DMS153 treated with DMSO at 0.1 percent for 48 hours (cell line): Measurements from ENCODE around the gene FCAMR.

Experiments used
- DNase-seq: peaks from one replicate; lab custom pipeline; 2025; ENCODE audit not compliant: unreplicated experiment; lab: John Stamatoyannopoulos, UW

The FCAMR gene

DNA sequence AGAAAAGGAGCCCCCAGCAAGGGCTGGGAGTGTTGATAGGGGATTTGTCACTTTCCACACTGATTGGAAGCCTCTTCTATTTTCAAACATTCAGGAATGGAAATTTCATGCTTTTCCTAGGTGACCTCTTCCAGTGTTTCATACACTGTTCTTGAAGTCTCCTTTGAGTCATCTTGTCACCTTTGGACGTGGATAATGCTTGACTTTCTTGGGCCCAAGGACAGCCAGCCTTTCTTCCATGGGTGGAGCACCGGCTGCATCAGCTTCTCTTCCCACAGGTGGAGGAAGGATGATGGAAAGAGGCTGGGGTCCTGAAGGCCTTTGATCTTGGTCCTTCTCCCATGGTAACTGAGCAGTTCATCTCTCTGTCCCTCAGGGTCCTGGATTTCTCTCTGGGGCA is 12.1 kb downstream of the FCAMR start:
- DNase-seq = no peak

DNA sequence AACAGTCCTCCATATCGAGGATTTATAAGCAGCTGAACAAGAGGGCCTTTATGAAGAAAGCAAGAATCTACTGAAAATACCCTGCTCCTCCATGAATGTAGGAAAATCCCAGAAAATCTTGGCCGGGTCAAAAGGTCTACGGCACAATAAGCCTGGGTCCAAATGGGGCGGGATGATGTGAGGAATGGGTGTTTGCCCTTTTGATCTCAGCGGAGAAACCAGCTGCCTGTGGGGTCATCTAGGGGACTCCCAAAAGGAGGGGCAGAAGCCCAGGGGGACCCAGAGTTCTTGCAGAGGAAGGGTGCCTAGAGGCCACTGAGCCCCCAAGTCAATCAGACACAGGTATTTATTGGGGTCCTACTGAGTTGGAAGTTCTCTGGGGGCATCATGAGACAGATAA is 12.6 kb downstream of the FCAMR start:
- no peak for DNase-seq

DNA sequence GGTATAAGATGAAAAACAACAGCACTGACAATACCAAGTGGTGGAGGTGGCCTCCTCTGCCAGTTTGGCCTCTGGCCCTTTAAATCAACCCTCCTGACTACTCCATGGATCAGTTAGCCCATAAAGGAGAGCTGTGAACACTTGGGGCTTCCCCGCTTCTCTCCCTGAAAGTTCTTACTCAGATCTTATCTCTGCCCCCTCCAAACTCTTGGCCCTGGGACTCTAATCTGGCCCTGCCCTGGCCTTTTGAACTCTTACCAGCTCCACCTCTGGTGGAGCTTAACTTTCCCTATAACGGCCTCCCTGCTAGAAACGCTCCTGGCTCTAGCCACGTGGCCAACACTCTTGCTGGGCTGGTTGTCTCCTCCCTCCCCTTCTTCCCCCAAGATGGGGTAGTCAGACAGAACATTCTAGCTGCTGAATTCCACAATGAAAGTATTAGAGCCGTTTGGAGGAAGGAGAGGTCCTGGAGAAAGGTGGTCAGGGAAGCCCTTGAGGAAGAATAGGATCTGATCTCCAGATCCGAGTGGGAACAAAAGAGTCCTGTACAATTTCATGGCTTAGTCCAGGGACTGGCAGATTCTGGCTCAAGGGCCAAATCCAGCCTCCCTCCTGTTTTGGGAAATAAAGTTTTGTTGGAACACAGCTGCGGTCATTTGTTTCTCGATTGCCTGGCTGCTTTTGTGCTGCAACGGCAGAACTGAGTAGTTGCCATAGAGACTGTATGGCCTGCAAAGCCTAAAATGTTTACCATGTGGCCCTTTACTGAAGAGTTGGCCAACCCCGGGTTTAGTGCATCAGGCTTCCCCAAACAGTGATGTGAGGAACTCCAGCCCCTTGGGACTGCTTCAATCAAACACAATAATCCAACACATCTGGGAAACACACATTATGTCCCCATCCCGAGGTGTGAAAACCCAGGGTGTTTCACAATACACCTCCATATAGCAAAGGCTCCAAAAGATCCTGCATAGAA is 14.5 kb downstream of the FCAMR start:
- peak; percentile 29 for DNase-seq

DNA sequence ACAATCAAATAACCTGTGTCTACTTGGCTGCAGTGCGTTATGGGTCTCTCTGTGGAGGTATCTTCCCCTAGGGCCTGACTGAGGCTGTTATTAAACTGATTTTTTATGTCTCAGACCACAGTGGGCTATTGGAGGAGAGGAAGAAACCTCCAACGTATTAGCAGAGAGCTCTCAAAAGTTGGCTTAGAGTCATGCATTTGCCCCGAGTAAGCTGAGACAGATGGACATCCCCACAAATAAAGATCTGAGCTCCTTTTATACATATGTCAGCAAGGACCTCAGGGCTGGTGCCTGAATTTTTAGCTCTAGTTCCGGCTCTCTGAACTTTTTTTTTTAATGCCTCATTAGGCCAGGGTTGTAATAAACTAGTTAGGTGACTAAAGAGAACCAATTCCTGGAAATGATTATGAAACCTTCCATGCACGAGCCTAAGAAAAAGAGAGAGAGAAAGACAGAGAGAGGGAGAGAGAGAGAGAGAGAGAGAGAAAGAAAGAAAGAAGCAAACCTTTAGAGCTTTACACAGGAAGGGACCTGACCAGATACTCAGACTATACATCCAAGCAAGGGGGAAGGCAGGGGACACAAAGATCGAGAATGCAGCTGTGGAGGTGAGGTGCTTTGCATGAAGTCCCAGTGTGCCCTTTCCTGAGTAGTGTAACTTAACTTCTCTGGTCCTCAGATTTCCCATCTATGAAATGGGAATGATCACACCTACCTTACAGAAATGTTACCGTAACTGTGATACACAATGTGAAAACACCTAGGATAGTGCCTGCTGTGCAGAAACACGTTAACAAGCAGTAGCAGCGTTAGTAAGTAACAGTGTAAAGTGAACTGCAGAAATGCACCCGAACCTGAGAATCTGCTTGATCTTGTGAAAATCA is 15.6 kb downstream of the FCAMR start:
- no peak for DNase-seq

DNA sequence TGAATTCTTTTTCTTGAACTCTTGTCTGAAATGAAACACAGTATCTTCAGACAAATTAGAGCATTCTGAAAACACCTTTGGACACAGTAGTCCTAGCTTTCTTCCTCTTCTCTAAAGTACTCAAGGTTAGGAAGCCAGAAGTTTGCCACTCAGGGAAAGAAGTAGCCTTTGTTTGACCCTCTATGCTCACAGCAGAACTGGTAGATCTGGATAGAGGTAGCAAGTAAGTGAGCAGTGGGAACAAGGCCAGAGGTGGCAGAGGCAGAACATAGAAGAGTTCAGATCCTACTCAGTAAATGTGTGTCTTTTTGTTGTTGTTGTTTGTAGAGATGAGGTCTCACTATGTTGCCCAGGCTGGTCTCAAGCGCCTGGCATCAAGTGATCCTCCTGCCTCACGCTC is 16.6 kb downstream of the FCAMR start:
- no peak for DNase-seq

DNA sequence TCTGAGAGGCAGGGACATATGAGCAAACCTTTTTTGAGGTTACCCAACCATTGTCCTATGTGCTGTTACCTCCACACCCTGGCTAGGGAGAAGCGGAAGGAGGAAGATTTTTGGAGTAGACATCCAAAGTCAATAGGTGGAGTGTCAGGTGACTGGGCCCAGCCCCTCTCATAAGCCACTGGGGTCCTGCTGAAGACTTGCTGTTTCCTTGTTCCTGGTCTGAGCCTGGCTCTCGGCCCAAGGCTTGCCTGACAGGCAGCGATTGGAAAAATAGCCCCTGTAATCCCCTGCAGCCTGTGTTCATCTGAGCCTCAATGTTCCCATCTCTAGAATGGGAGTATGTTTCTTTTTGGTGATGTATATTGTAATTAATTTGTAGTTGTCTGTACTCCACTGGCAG is 17.1 kb downstream of the FCAMR start:
- DNase-seq = no peak

DNA sequence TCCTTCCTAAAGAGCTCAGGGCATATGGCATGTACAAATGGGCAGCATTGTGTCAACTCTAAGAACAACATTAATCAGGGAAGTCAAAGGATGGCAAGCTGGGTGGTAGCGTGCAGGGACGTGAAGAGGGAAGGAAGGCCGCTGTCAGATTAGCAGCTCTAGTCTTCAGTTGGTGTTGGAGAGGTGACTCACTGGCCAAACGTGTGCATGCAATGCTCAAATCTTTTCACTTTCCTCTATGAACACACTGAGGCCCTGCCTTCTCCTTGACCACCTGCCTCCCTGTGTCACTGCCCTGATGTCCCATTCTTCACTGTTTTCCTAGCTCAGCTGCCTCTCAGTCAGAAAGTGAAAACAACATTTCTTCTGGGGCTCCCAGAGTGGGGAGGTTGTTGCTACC is 18.1 kb downstream of the FCAMR start:
- no peak for DNase-seq

DNA sequence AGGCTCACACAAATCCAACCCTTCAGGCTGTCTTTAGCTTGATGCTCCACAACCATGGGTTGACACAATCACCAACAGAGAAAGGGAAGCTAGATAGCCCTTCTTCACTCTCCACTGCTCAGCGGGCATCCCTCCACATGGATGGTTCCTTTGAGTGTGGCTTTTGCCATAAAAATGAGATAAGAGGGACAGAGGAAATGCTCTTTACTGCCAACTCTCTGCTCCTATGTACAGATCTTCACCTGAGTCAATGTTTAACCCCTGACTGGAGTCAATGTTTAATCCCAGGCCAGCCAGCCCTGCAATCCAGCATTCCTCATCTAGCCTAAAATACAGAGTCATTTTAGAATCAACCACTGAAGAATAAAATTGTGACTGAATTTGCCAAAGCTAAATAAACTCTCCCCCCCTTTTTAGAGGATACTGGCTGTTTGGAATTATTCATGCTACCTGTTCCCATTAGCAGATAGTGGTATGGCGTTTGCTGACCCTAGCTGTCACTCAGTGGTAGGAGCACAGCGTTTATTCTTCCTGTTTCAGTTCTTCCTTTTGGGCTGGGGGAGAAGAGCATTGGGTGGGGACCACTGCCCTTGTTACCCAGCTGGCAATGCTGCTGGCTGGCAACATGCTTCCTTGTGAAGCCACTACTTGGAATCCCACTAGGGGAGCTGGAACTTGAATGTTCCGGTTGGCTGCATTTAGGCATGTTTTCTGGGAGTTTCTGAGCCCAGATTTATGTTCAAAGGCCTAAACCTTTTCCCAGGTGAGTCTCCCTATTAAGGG is 18.8 kb downstream of the FCAMR start:
- DNase-seq = no peak

DNA sequence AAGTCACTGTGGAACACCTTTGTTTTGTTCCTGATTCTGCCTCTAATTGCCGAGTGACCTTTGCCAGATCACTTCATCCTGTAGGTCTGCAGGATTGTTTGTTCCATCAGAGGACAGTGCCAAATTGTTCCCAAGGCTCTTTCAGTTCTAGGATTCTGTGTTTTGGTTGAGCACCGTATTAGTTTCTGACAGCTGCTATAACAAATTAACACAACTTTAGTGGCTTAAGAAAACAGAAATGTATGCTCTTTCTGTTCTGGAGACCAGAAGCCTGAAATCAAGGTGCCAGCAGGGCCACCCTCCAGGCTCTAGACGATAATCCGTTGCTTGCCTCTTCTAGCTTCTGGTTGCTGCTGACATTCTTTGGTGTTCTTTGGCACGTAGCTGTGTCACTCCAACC is 20.6 kb downstream of the FCAMR start:
- DNase-seq = no peak

DNA sequence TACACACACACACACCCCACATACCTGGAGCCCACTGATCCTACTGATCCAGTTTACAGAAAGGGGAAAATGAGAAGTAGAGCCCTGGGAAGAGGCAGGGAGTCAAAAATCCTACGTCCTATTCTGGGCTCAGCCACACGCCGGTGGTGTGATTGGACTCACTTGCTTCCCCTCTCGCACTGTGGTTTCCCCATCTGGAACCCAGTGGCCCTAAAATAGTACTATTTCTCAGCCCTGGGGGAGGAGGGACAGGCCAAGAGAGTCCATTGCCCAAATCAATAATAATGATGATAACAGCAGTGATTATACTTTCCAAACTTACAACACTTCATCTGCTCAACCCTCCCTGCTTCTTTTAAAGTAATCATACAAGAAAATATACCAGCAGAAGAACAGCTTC is 21.1 kb downstream of the FCAMR start:
- no peak for DNase-seq

DNA sequence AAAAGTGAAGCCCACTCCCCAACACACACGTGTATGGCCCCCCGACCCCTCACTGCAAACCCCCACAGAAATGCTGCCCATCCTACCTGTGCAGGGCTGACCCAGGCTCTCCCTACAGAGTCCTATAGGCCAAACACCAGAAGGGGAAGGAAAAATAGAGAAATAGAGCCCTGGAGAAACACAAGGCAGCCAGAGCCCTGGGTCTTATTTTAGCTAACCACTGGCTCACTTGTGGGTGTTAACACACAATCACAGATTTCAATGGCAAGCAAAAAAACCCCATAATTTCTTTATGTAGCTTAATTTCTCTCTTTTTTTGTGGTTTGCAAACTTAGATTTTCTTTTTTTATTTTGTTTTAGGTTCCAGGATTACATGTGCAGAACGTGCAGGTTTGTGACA is 23.0 kb downstream of the FCAMR start:
- DNase-seq = no peak

DNA sequence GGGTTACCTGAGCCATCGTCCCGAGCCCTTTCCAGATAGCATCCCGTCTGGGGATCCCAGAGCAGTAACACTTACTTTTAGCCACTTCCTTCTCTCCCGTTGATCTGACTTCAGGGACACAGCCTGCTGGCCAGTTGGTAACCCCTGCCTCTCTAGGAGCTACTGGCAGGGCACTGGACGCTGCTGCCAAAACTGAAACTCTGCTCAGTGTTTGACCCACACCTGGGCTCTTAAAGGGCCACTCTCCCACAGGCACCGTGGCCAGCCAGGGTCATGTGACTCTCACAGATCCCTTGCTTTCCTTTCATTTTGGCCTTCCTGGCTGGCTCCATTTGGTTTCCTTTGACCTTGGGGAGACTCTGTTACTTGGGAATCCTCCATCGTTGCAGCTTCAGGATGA is 24.0 kb downstream of the FCAMR start, which contains the start of gene PIGR:
TSS of gene PIGR (minus strand) at position 206 of the 400 bp plus-strand sequence. CDS start 5,935 bp downstream, outside the sequence.
- DNase-seq = no peak

DNA sequence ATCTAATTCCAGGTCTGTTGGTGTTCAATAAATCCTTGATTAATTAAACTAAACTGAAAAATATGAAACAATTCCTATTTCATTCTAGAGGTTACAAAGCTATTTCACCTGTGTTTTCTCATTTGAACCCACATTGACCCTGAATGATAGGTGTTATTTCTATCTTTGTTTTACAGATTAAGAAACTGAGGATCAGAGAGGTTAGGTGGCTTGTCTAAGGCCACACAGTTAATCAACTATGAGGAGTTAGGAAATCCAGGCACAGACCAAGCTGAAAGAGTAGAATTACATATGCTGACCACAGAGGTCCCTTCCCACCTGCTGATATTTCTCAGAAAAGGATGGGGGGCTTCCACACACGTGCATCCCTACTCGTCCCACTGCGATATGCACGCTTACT is 24.5 kb downstream of the FCAMR start:
- DNase-seq = no peak

DNA sequence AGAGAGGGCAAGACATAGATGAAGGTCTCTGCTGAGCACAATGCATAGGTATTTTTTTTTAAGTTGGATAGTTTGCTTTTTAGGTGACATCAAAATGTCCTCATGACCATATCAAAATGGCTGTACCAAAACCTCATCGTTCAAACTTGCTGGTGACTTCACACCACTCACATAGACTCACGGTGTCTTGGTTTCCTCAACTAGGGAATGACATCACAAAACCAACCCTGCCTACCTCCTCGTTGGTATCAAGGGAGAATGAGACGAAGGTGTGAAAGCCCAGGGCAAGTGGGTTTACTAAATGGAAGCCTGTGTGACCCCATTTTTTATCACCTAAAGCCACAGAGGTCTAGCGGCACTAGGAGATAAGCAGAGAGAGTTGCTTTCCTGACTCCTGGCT is 25.6 kb downstream of the FCAMR start:
- no peak for DNase-seq

DNA sequence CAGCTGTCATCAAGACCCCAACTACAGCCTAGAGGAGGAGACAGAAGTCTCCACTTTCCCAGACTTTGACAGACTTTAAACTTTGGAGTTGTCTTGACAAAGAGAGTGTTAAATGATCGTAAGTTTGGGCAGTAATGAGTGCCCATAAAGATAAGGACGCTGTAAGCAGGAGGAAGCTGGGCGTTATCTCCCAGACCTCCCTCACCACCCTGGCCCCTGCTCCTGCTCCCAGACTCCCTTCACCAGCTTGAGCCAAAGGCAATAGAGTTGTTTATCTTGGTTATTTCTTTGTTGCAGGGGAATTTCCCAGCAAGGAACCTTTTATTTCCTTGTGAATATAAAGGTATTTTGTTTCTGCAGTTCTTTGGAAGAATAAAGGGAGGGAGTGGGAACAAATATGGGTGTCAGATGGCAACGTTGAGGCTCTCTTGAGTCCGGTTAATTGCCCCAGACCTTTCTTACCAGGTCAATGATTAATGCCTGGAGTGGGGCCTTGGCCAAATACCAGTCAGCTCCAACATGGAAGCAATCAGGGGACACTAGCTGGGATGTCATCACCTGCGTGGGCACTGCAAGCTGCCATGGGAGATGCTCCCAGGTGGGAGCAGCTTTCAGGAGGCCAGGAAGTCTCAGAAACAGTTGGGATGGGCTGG is 28.4 kb downstream of the FCAMR start:
- no peak for DNase-seq

DNA sequence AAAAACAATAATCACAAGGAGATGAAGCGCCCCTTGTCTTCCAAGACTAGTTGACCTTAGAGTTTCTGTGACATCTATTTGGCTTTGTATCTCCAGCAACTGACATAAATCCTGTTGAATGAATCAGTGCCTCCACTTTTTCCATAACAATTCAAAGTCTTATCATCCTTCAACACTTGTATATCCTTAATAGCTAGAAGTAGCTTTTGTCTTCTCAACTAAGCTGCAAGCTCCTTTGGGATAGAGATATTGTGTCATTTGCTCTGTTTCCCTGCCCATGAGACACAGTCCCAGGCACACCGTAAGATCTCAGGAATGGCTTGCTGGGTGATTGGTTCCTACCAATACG is 29.7 kb downstream of the FCAMR start:
- no peak for DNase-seq

DNA sequence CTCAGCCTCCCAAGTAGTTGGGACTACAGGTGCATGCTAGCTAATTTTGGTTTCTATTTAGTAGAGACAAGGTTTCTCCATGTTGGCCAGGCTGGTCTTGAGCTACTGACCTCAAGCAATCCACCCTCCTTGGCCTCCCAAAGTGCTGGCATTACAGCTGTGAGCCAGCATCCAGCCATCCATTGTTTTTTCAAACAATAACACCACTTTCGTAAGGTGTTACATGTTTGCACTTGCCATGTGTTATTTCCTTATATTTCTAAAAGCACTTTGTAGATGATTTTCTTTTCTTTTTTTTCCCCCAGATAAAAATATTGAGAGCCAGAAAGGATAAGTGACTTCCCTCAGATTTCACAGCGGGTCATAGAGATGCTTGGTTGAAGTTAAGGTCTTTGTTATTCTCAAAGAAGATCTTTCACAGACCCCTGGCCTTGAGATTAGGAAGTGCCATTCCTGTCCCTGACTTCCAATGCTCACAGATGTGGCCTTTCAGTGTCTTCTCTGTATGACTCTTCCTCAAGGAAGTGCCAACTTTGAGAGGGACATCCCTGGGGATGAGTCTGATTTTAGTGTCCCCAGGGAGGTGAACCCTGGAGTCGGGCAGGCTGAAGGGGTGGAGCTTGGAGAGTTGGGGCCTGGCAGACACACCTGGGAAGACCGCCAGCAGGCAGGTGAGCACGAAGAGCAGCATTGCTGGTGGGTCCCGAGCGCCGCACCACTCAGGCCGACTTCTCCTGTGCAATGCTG is 30.2 kb downstream of the FCAMR start:
- DNase-seq = no peak

DNA sequence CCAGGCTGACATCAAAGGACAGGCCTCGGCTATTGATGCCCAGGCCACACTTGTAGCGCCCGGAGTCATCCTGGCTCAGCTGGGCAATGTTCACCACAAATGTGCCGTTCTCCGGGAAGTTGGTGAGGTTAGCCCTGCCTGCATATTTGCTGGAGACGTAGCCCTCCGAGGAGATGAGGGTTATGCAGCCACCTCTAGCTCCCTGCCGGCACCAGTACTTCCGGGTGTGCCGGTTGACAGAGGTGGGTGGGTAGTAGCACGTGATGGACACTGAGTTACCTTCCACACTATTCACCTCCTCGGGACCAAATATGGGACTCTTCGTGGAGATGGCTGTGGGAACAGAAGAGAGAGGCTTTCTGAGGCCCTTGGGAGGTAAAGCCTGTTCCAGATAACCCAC is 31.1 kb downstream of the FCAMR start:
- DNase-seq = no peak

DNA sequence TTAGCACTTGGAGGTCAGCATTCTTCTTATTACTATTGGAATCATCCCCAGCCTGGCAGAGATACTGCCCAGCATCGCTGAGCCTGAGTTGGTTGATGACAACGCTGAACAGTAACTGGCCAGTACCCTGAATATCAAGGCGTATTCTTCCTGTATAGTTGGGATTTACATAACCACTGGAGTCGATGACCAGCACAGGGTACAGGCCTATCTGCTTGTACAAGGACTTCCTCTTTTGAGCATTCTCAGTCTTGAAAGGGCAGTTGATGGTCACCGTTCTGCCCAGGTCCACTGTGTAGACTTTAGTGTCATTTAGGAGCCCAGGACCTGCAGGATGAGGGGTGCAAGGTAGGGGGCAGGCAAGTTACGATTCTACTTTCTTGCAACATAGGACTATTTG is 32.8 kb downstream of the FCAMR start:
- no peak for DNase-seq

DNA sequence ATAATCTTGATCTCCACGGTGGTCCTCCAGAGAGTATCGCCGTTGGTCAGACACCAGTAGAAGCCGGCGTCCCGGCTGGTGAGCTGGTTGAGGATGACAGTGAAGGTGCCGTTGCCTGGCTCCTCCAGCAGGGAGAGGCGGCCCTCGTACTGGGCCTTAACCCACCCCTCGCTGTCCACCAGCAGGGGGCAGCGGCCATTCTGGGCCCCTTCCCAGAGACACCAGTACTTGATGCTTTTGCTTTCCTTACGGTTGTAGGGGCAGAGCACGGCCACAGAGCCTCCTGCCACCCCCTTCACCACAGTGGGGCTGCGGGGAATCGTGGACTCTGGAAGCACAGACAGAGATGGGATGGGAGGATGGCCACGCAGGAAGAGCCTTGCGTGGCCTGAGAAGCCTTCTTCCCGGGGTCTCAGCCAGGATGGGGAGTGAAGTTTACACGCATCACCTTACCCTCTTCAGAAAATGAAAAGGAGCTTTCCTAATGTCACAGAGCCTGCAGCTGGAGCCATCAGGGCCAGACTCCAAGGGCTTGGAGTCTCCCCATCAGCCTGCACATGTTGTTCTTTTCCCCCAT is 34.7 kb downstream of the FCAMR start:
- no peak for DNase-seq
